Fibroblast of lung (primary cell): Measurements from ENCODE around the gene MGST2. TPM values are rescaled to one million over a fixed set of nuclear protein-coding genes. Genes with fewer than 3 reads are reported as not detected.
"Not testable (repeated sequence)": the region's sequence is repeated elsewhere in the genome, so short reads cannot be mapped to it uniquely, and the experiment has no call there.

Source experiments
- DNase-seq, 2 donors: peaks; one replicate each; pipeline versions ENCODE4 v3.0.0 to v3.0.0-alpha.2; 2010; ENCODE audit warnings: low read depth in 2 of 2
- H2AFZ ChIP-seq: 2 replicates; pipeline ENCODE4 v1.5.1; 2012; ENCODE audit warnings: low read length, control low read depth, inconsistent platforms
- H3K27ac ChIP-seq: 2 replicates; pipeline ENCODE4 v1.5.1; 2011; ENCODE audit warnings: low read length, control low read depth; ENCODE audit not compliant: insufficient read depth
- H3K27me3 ChIP-seq: 2 replicates; pipeline ENCODE4 v1.5.1; 2011; ENCODE audit warnings: mild to moderate bottlenecking, low read length; ENCODE audit not compliant: control insufficient read depth, insufficient read depth
- H3K36me3 ChIP-seq: 2 replicates; pipeline ENCODE4 v1.5.1; 2011; ENCODE audit warnings: low read length; ENCODE audit not compliant: control insufficient read depth, insufficient read depth
- H3K4me1 ChIP-seq: 2 replicates; pipeline ENCODE4 v1.5.1; 2011; ENCODE audit warnings: low read length; ENCODE audit not compliant: control insufficient read depth, insufficient read depth; ENCODE audit errors: extremely low read depth
- H3K4me2 ChIP-seq: 2 replicates; pipeline ENCODE4 v1.5.1; 2011; ENCODE audit warnings: low read length, control low read depth; ENCODE audit not compliant: insufficient read depth; ENCODE audit errors: extremely low read depth
- H3K4me3 ChIP-seq, 4 experiments: fragments of 200-600 bp in 1 of 4; sonication (generic) in 1 of 4; replicated peaks in 1 of 4; 2 replicates each; pipeline ENCODE4 v1.5.1; 2011 to 2016; ENCODE audit warnings: low read length in 4 of 4, low read depth in 3 of 4, mild to moderate bottlenecking in 3 of 4, control low read depth in 2 of 4, inconsistent platforms in 1 of 4, mixed read lengths in 1 of 4; ENCODE audit not compliant: insufficient read depth in 1 of 4; ENCODE audit errors: control extremely low read depth in 1 of 4
- H3K79me2 ChIP-seq: 2 replicates; pipeline ENCODE4 v1.5.1; 2012; ENCODE audit warnings: mild to moderate bottlenecking, low read length, inconsistent platforms; ENCODE audit not compliant: control insufficient read depth, insufficient read depth
- H3K9ac ChIP-seq: 2 replicates; pipeline ENCODE4 v1.5.1; 2011; ENCODE audit warnings: mild to moderate bottlenecking, low read length, control low read depth; ENCODE audit not compliant: insufficient read depth
- H3K9me3 ChIP-seq: 2 replicates; pipeline ENCODE4 v1.5.1; 2012; ENCODE audit warnings: low read depth, low read length; ENCODE audit not compliant: control insufficient read depth, insufficient read depth
- H4K20me1 ChIP-seq: 2 replicates; pipeline ENCODE4 v1.5.1; 2011; ENCODE audit warnings: low read length; ENCODE audit not compliant: control insufficient read depth, insufficient read depth; ENCODE audit errors: extremely low read depth
- EZH2 ChIP-seq: IDR thresholded peaks from 2 replicates; pipeline ENCODE4 v1.5.1; 2012; ENCODE audit warnings: low read length, control low read depth, mild to moderate bottlenecking; ENCODE audit errors: missing control alignments
- polyA plus RNA-seq, 2 donors: library from polyadenylated mRNA; depleted of rRNA in 1 of 2; stranded (reverse) in 1 of 2; unstranded in 1 of 2; fragments of >200 nt; gene quantifications; 2 replicates each; pipeline ENCODE4 v1.2.1, GENCODE V29; 2011 to 2012; ENCODE audit warnings: missing spikeins in 1 of 2
- total RNA-seq: library from RNA; depleted of rRNA; stranded (reverse); fragments of >200 nt; gene quantifications from 2 replicates; pipeline ENCODE4 v1.2.1, GENCODE V29; 2014
- TF ChIP-seq, protein P1 (sequence below), 2 donors: IDR thresholded peaks in 1 of 2; conservative IDR thresholded peaks in 1 of 2; 1 replicate in 1 of 2; 2 replicates in 1 of 2; pipeline ENCODE4 v1.5.1; 2011 to 2012; ENCODE audit warnings: low read length in 2 of 2, control low read depth in 1 of 2, inconsistent platforms in 1 of 2, low read depth in 1 of 2, mild to moderate bottlenecking in 1 of 2

Gene MGST2
- total and polyA plus RNA-seq, 2 donors (not counting 1 experiment from before 2014, with no cell fraction given), result 5.3 to 20.1 TPM

DNA sequence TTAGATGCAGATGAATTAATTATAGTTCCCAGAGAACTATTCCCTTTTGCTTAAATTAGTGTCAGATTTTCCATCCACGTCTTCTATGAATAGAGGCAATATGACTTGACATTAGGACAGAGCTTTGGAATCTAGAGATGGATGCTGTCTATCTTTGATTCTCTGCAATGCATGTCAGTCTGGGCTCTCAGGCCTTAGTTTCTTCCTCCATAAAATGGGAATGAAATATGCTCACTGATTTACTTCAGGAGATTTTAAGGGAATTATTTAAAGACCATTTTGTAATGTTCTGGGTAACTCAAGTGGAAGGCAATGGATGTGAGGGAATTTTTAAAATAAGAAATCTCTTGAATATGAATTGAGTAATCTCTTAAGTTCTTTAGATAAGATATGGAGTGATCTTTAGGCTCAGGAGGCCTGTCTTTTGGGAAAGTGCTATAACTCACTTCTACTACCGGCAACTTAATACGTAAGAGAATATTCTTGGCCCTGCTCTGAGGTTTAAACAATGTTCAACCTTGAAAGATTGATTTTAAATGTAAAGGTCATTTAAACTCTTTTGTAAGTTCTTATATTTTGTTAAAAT is 29.0 kb downstream of the MGST2 start:
- H3K9me3 ChIP-seq, result no peaks in the 10 kb centered on the region
- H4K20me1 ChIP-seq, result no peaks in the 10 kb centered on the region
- no peaks in the 10 kb centered on the region for H3K36me3 ChIP-seq
- no peak overlapping the region for H3K9ac ChIP-seq
- no peaks in the 10 kb centered on the region for H3K79me2 ChIP-seq
- H3K4me1 ChIP-seq, result no peaks in the 10 kb centered on the region
- no peak overlapping the region for H3K27ac ChIP-seq
- H3K4me2 ChIP-seq, result no peak overlapping the region
- H2AFZ ChIP-seq, result no peak overlapping the region
- no peak for DNase-seq
- no peak overlapping the region for H3K4me3 ChIP-seq
- no peaks in the 10 kb centered on the region for H3K27me3 ChIP-seq
- TF ChIP-seq, protein P1, sequence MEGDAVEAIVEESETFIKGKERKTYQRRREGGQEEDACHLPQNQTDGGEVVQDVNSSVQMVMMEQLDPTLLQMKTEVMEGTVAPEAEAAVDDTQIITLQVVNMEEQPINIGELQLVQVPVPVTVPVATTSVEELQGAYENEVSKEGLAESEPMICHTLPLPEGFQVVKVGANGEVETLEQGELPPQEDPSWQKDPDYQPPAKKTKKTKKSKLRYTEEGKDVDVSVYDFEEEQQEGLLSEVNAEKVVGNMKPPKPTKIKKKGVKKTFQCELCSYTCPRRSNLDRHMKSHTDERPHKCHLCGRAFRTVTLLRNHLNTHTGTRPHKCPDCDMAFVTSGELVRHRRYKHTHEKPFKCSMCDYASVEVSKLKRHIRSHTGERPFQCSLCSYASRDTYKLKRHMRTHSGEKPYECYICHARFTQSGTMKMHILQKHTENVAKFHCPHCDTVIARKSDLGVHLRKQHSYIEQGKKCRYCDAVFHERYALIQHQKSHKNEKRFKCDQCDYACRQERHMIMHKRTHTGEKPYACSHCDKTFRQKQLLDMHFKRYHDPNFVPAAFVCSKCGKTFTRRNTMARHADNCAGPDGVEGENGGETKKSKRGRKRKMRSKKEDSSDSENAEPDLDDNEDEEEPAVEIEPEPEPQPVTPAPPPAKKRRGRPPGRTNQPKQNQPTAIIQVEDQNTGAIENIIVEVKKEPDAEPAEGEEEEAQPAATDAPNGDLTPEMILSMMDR (conservative IDR thresholded peaks at IDR 0.05 in 1 of 2, IDR thresholded peaks at IDR 0.05 in 1 of 2; ENCODE audit: low read depth in 1 of 2, low read length in 2 of 2), result no peak
- TF ChIP-seq EZH2, result no peak

DNA sequence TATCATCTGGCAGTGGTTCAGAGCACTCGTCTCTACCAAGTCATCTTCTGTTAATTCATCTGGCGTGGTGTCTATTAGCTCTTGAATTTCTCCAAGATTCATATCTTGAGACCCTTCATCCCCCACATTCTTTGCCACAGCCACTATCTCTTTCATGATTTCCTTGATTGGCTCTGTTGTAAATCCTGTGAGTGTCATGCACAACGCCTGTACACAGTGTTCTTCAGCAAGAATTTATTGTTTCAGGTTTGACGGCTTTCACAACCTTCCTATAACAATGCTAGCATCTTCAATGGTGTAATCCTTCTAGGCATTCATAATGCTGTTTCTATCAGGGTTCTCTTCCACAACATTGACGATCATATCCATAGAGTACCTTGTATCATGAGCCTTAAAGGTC is 30.9 kb downstream of the MGST2 start:
- no peaks in the 10 kb centered on the region for H3K27me3 ChIP-seq
- no peak for DNase-seq
- H3K9ac ChIP-seq, result no peak overlapping the region
- H4K20me1 ChIP-seq, result no peaks in the 10 kb centered on the region
- no peak overlapping the region for H3K27ac ChIP-seq
- H3K36me3 ChIP-seq, result no peaks in the 10 kb centered on the region
- no peak for TF ChIP-seq EZH2
- TF ChIP-seq, protein P1 (conservative IDR thresholded peaks at IDR 0.05 in 1 of 2, IDR thresholded peaks at IDR 0.05 in 1 of 2; ENCODE audit: low read depth in 1 of 2, low read length in 2 of 2), result no peak
- H2AFZ ChIP-seq, result no peak overlapping the region
- no peaks in the 10 kb centered on the region for H3K9me3 ChIP-seq
- H3K79me2 ChIP-seq, result no peaks in the 10 kb centered on the region
- H3K4me3 ChIP-seq, result no peak overlapping the region
- H3K4me1 ChIP-seq, result no peaks in the 10 kb centered on the region
- no peak overlapping the region for H3K4me2 ChIP-seq

DNA sequence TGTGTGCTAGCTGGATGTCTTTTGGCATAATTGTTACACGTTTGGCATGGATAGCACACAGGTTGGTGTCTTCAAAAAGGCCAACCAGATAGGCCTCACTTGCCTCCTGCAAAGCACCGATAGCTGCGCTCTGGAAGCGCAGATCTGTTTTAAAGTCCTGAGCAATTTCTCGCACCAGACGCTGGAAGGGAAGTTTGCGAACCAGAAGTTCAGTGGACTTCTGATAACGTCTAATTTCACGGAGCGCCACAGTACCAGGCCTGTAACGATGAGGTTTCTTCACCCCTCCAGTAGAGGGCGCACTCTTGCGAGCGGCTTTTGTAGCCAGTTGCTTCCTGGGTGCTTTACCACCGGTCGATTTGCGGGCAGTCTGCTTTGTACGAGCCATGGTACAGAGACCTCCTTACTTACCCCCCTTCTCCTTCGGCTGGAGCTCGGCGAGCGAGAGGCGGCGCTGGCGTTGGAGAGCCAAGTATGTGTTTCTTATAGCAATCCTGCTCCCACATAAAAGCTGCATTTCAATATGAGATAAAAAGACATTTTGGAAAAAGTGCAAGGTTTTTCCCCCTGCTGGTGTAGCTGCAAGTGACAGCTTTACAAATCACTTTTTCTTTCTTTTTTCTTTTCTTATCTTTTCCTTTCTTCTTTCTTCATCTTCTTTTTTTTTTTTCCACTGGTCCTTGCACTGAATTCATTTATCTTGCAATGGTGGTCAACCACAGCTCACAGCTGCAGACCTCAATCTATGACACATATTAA is 32.7 kb downstream of the MGST2 start:
- H3K36me3 ChIP-seq, H3K9me3 ChIP-seq: not testable (repeated sequence)
- peak in 1 of 2 donors; percentile 37 for DNase-seq

More for the DNA sequence above, 32.7 kb downstream of the MGST2 start:
- H3K27ac ChIP-seq, H3K4me1 ChIP-seq, H3K27me3 ChIP-seq, H2AFZ ChIP-seq, H3K4me2 ChIP-seq, H3K4me3 ChIP-seq, H4K20me1 ChIP-seq, H3K79me2 ChIP-seq, H3K9ac ChIP-seq: not testable (repeated sequence)
- TF ChIP-seq, protein P1 (conservative IDR thresholded peaks at IDR 0.05 in 1 of 2, IDR thresholded peaks at IDR 0.05 in 1 of 2; ENCODE audit: low read depth in 1 of 2, low read length in 2 of 2), result peak in 1 of 2 donors; percentile 22
